Coronary artery (tissue), 2 donors: ENCODE results near the gene NHLH2.

Experiments used
- DNase-seq: peaks from one replicate; pipeline ENCODE4 v3.0.0-alpha.2; 2017; ENCODE audit warnings: low spot score
- H3K27ac ChIP-seq, 2 donors: fragments of 200-600 bp; sonication (generic); one replicate each; pipeline ENCODE4 v1.5.1; 2016 to 2019
- H3K4me3 ChIP-seq: fragments of 200-600 bp; sonication (generic); 2 replicates; pipeline ENCODE4 v1.5.1; 2016; ENCODE audit warnings: mild to moderate bottlenecking, moderate library complexity
- TF ChIP-seq, protein P1 (sequence below): fragments of 200-600 bp; sonication (generic); IDR thresholded peaks from one replicate; pipeline ENCODE4 v1.5.1; 2019; ENCODE audit warnings: antibody characterized with exemption

The NHLH2 gene

GRCh38 chr1:115791816-115792215 is 49.1 kb downstream of the NHLH2 start:
- TF ChIP-seq, protein P1, sequence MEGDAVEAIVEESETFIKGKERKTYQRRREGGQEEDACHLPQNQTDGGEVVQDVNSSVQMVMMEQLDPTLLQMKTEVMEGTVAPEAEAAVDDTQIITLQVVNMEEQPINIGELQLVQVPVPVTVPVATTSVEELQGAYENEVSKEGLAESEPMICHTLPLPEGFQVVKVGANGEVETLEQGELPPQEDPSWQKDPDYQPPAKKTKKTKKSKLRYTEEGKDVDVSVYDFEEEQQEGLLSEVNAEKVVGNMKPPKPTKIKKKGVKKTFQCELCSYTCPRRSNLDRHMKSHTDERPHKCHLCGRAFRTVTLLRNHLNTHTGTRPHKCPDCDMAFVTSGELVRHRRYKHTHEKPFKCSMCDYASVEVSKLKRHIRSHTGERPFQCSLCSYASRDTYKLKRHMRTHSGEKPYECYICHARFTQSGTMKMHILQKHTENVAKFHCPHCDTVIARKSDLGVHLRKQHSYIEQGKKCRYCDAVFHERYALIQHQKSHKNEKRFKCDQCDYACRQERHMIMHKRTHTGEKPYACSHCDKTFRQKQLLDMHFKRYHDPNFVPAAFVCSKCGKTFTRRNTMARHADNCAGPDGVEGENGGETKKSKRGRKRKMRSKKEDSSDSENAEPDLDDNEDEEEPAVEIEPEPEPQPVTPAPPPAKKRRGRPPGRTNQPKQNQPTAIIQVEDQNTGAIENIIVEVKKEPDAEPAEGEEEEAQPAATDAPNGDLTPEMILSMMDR: no peak
- no peak overlapping the region for H3K27ac ChIP-seq
- no peak overlapping the region for H3K4me3 ChIP-seq
- DNase-seq: no peak

DNA sequence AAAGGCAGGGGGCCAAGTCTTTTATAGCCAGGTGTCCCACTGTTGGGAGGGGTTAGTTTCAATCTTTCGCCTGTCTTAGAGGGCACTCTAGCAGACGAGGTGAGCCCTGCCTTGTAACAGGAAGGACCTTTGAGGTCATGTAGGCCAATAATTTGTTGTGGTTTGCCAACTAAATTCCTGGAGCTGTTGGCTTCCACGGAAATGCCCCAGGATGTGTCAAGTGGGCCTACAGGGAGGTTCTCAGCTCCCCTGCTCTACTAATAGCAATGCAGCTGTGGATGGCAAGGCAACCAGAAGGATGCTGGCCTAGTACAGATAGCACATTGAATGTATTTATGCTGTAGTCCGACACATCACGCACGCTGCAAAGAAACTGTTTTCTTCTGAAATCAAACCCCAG is 50.1 kb downstream of the NHLH2 start:
- H3K27ac ChIP-seq: no peak overlapping the region
- DNase-seq: no peak
- H3K4me3 ChIP-seq: no peak overlapping the region
- TF ChIP-seq, protein P1: no peak

- no peak overlapping the region for H3K27ac ChIP-seq
- DNase-seq: no peak
- TF ChIP-seq, protein P1: no peak
- H3K4me3 ChIP-seq: no peak overlapping the region
Observed at GRCh38 chr1:115790356-115790755, 50.6 kb downstream of the NHLH2 start.
